RWPE1 (cell line): Measurements from ENCODE around the gene RBBP8NL.

Experiments
- CTCF ChIA-PET: fragments of 350-600 bp; sonication (Branson Sonifier 250); formaldehyde crosslinking; extraction: SDS; loops from one replicate; lab custom pipeline; 2021; lab: Yijun Ruan, JAX
- POLR2A ChIA-PET: fragments of 400-600 bp; formaldehyde crosslinking; extraction: SDS; loops from one replicate; lab custom pipeline; 2020; ENCODE audit warnings: antibody characterized with exemption; ENCODE audit not compliant: low non-redundant PET; lab: Yijun Ruan, JAX
- DNase-seq: peaks from one replicate; pipeline ENCODE4 v3.0.0; 2012; ENCODE audit warnings: low spot score
- H3K27ac ChIP-seq: fragments of 450-650 bp; 2 replicates; pipeline ENCODE4 v1.5.1; 2017
- TF ChIP-seq, protein P1 (sequence below): fragments of 450-650 bp; conservative IDR thresholded peaks from 2 replicates; pipeline ENCODE4 v1.5.1; 2017; ENCODE audit warnings: low read depth, mild to moderate bottlenecking

RBBP8NL gene

DNA sequence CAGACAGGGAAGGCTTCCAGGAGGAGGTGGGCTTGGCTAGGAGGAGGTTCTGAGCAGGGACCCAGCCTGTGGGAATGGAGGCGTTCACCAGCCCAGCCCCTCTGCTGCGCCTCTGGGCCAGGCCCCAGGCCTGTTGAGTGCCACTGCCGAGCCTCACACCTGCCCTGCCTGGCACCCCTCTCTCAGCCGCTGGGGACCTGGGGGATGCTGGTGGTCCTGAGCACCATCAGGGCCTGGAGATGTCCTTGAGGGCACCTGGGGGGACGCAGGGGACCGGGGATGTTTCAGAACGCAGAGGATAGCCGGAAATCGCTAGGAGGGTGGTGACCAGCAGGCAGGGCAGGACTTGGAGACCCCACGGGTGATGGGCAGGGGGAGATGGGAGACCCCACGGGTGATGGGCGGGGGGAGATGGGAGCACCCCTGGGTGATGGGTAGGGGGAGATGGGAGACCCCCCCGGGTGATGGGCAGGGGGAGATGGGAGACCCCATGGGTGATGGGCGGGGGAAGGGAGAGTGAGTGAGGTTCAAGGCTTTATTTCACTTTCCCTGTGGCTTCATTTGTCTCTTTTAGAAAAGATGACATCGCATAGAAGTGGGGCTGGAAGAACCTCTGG is 35.7 kb upstream of the RBBP8NL start:
- POLR2A ChIA-PET = no interaction called here
- TF ChIP-seq, protein P1, sequence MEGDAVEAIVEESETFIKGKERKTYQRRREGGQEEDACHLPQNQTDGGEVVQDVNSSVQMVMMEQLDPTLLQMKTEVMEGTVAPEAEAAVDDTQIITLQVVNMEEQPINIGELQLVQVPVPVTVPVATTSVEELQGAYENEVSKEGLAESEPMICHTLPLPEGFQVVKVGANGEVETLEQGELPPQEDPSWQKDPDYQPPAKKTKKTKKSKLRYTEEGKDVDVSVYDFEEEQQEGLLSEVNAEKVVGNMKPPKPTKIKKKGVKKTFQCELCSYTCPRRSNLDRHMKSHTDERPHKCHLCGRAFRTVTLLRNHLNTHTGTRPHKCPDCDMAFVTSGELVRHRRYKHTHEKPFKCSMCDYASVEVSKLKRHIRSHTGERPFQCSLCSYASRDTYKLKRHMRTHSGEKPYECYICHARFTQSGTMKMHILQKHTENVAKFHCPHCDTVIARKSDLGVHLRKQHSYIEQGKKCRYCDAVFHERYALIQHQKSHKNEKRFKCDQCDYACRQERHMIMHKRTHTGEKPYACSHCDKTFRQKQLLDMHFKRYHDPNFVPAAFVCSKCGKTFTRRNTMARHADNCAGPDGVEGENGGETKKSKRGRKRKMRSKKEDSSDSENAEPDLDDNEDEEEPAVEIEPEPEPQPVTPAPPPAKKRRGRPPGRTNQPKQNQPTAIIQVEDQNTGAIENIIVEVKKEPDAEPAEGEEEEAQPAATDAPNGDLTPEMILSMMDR = no peak
- CTCF ChIA-PET = interaction anchor here (0.8 kb wide), 1 partner anchor 54 kb away, joined by 3 read pairs; no protein-coding TSS in a partner anchor
- DNase-seq = no peak
- H3K27ac ChIP-seq = no peak overlapping the region

DNA sequence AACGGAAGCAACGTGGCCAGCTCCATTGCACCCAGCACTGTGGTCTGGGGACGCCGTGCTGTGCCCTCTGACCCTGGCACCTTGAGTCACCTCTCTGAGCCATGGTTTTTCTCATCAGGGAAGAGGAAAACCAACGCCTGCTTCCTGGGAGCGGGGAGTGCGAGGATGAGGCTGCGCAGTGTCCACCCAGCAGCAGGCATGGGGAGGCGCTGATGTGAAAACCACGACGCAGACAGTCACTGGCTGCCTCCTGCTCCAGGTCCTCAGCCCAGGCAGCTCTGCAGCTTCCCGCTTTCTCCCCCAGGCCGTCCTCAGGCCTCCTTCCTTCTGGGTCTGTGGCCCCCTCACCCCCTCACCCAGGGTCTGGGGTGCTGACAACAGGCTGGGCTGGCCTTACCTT is 34.5 kb upstream of the RBBP8NL start:
- no peak overlapping the region for H3K27ac ChIP-seq
- DNase-seq = no peak
- CTCF ChIA-PET = interaction anchor here (0.6 kb wide), 1 partner anchor 34 kb away, joined by 5 read pairs; no protein-coding TSS in a partner anchor
- POLR2A ChIA-PET = no interaction called here
- TF ChIP-seq, protein P1 = no peak

DNA sequence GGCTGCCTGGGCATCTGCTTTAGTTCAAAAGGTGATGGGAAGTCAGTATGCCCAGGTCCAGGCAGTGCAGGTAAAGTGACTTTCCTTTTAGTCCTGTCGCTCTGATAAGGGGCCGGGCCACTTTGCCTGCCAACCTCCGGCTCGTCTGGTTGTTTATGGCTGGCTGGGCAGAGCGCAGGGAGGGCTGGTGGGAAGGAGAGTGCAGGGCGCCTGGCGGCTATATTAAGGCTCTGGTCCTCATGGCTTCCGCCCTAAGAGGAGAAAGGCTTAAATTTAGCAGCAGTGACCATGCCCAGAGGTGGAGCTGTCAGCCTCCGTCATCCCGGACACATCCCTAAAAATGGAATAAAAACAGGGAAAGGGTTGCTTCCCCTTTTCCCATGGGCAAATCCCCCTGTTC is 33.8 kb upstream of the RBBP8NL start:
- POLR2A ChIA-PET = no interaction called here
- CTCF ChIA-PET = no interaction called here
- TF ChIP-seq, protein P1 = no peak
- H3K27ac ChIP-seq = no peak overlapping the region
- DNase-seq = no peak

DNA sequence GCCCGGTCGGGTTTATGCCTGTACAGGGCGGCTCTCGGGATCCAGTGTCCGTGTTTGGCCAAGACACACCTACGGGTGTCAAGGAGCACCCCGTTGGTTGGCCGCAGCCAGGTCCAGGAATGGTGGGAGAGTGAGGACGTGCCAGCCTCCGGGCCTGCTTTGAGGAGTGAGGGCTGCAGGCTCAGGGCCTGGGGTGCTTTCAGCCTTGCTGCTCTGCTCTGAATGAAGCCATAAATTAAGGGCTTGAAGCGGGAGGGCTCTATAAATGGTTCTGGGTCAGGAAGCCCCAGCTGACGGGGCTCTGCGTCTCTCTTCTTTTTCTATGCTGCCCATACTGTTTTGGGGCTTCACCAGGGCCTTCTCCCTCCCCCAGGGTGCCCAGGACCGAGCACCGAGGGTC is 33.3 kb upstream of the RBBP8NL start:
- TF ChIP-seq, protein P1 = no peak
- DNase-seq = no peak
- no peak overlapping the region for H3K27ac ChIP-seq
- CTCF ChIA-PET = no interaction called here
- POLR2A ChIA-PET = no interaction called here

DNA sequence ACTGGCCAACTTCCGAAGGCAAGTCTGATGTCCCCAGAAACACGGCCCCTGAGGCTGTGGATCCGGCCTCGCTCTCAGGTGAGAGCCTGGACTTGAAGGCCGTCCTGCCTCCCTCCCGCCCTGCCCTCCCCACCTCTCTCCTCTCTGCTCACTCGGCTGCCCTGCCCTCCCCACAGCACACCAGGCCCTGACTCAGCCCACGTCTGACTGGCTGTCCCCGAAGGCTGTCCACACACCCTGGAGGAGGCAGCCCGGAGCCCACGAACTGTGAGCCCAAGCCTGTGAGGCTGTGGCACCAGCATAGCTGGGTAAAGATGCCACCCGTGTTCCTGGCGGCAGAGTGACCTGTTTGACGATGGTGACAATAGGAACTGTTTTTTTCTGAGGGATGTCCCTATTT is 32.1 kb upstream of the RBBP8NL start:
- H3K27ac ChIP-seq = no peak overlapping the region
- CTCF ChIA-PET = interaction anchor here (1.1 kb wide), 1 partner anchor 332 kb away, joined by 6 read pairs; no protein-coding TSS in a partner anchor
- TF ChIP-seq, protein P1 = no peak
- DNase-seq = no peak
- POLR2A ChIA-PET = no interaction called here

DNA sequence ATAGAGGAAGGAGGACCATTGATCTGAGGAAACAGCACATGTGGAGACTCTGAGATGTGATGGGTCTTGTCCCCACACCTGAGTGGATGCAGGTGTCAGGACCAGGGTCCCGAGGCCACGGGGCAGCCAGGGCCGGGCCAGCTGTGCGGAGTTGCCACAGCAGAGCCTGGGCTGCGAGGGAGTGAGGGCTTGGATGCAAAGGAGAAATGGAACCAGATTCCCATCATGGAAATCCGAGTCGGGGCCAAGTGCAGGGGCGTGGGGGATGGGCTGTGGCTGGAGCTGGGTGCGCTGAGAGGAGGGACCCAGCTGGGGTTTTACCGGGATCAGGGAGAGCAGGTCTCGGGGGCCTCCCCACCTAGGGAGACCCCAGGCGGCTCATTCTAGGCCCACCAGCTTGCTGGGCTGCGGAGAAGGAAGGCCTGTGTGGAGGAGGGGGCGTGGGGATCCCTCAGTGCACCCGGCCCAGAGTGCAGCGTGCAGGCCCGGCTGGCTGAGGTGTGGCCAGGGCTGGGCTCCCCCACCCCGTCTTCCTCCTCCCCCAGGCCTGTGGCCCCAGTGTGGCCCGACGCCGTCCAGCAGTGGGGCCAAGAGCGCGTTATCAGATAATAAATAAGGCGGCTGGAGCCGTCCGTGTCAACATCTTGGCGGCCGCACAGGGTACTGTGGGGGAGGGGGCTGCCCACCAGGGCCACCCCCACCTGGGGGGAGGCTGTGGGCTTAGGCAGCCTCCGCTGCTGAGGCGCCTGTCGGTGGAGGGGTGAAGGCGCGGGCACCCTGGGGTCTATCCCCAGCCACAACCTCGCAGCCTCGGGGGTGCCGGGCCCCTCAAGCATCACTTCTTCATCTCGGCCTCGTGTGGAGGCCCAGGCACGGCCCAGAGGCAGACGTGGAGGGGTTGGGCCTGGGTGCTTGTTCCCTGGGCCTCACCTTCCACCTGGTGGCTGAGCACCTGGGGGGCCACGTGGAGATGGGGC is 31.2 kb upstream of the RBBP8NL start:
- no peak overlapping the region for H3K27ac ChIP-seq
- no peak for DNase-seq
- POLR2A ChIA-PET = no interaction called here
- CTCF ChIA-PET = interaction anchor here (0.6 kb wide), 1 partner anchor 158 kb away, joined by 4 read pairs; no protein-coding TSS in a partner anchor
- TF ChIP-seq, protein P1 = no peak
